ENCODE measurements around the gene GLI1. TPM values are rescaled to one million over a fixed set of nuclear protein-coding genes. Genes with fewer than 3 reads are reported as not detected.
"Not testable (repeated sequence)": the region's sequence is repeated elsewhere in the genome, so short reads cannot be mapped to it uniquely, and the experiment has no call there.

GLI1 gene
- total RNA-seq, 2 donors from 2014 or later = 1.7 to 11.5 TPM

- Histone ChIP-seq H3K4me1 (replicated peaks) (no peaks in the 10 kb centered on the region), H3K27me3 (replicated peaks; ENCODE audit: insufficient read depth) (no peaks in the 10 kb centered on the region), H3K9me3 (no peaks in the 10 kb centered on the region), H3K27ac (no peak overlapping the region), H3K4me3 (no peak overlapping the region), H3K36me3 (peaks cover 4 to 8% of the 10 kb centered on the region in 2 donors)
- DNase-seq (ENCODE audit: low spot score) = no peak
- TF ChIP-seq POLR2A (IDR thresholded peaks at IDR 0.05) (no peak), POLR2AphosphoS5 (IDR thresholded peaks at IDR 0.05) (no peak), CTCF (IDR thresholded peaks at IDR 0.05) (no peak)
- intact Hi-C loops (cut with DNase I) = no loop called here
Observed at GRCh38 chr12:57496822-57497221, 37.2 kb downstream of the GLI1 start.

GRCh38 chr12:57497223-57498131 lies 37.9 kb downstream of the GLI1 start:
- H3K36me3 ChIP-seq = peaks cover 4 to 8% of the 10 kb centered on the region in 2 donors
- no peak for DNase-seq (ENCODE audit: low spot score)
- WGBS = 93% methylated on average over 12 of the region's 12 CpGs
- H3K27me3 ChIP-seq (replicated peaks; ENCODE audit: insufficient read depth) = no peaks in the 10 kb centered on the region
- H3K4me3 ChIP-seq = no peak overlapping the region
- H3K9me3 ChIP-seq = no peaks in the 10 kb centered on the region
- no peak overlapping the region for H3K27ac ChIP-seq
- no peaks in the 10 kb centered on the region for H3K4me1 ChIP-seq (replicated peaks)
- no peak for TF ChIP-seq POLR2A (IDR thresholded peaks at IDR 0.05)
- intact Hi-C loops (cut with DNase I) = no loop called here

- Histone ChIP-seq H3K4me1 (replicated peaks) (no peaks in the 10 kb centered on the region), H3K9me3 (no peaks in the 10 kb centered on the region), H3K27ac (no peak overlapping the region), H3K36me3 (peaks cover 4 to 8% of the 10 kb centered on the region in 2 donors), H3K4me3 (no peak overlapping the region), H3K27me3 (replicated peaks; ENCODE audit: insufficient read depth) (no peaks in the 10 kb centered on the region)
- no peak for TF ChIP-seq POLR2AphosphoS5 (IDR thresholded peaks at IDR 0.05)
- no peak for TF ChIP-seq CTCF (IDR thresholded peaks at IDR 0.05)
- TF ChIP-seq POLR2A (IDR thresholded peaks at IDR 0.05) = no peak
- DNase-seq (ENCODE audit: low spot score) = no peak
- 78% methylated on average over 9 of the region's 9 CpGs for WGBS
- intact Hi-C loops (cut with DNase I) = no loop called here
Observed at GRCh38 chr12:57498132-57498502, 38.5 kb downstream of the GLI1 start.

- Histone ChIP-seq H3K27me3 (replicated peaks; ENCODE audit: insufficient read depth) (no peaks in the 10 kb centered on the region), H3K4me3 (no peak overlapping the region), H3K9me3 (no peaks in the 10 kb centered on the region), H3K36me3 (peaks cover 4 to 8% of the 10 kb centered on the region in 2 donors), H3K4me1 (replicated peaks) (no peaks in the 10 kb centered on the region), H3K27ac (no peak overlapping the region)
- no peak for DNase-seq (ENCODE audit: low spot score)
- intact Hi-C loops (cut with DNase I) = no loop called here
- WGBS = 89% methylated on average over 4 of the region's 4 CpGs
- no peak for TF ChIP-seq POLR2A (IDR thresholded peaks at IDR 0.05)
- TF ChIP-seq CTCF (IDR thresholded peaks at IDR 0.05) = no peak
- TF ChIP-seq POLR2AphosphoS5 (IDR thresholded peaks at IDR 0.05) = no peak
Observed at GRCh38 chr12:57498571-57498970, 39.0 kb downstream of the GLI1 start.

- Histone ChIP-seq H3K27ac (no peak overlapping the region), H3K4me3 (no peak overlapping the region), H3K9me3 (no peaks in the 10 kb centered on the region), H3K4me1 (replicated peaks) (no peaks in the 10 kb centered on the region), H3K27me3 (replicated peaks; ENCODE audit: insufficient read depth) (no peaks in the 10 kb centered on the region), H3K36me3 (peaks cover 7 to 8% of the 10 kb centered on the region in 2 donors)
- intact Hi-C loops (cut with DNase I) = no loop called here
- 94% methylated on average over 11 of the region's 11 CpGs for WGBS
- no peak for TF ChIP-seq POLR2A (IDR thresholded peaks at IDR 0.05)
- no peak for TF ChIP-seq CTCF (IDR thresholded peaks at IDR 0.05)
- no peak for TF ChIP-seq POLR2AphosphoS5 (IDR thresholded peaks at IDR 0.05)
- DNase-seq (ENCODE audit: low spot score) = no peak
Observed at GRCh38 chr12:57500213-57500612, 40.6 kb downstream of the GLI1 start.

GRCh38 chr12:57502311-57502969 lies 42.9 kb downstream of the GLI1 start:
- intact Hi-C loops (cut with DNase I); H3K27me3 ChIP-seq (replicated peaks; ENCODE audit: insufficient read depth); H3K4me1 ChIP-seq (replicated peaks); DNase-seq (ENCODE audit: low spot score); H3K4me3 ChIP-seq; H3K36me3 ChIP-seq; H3K27ac ChIP-seq; H3K9me3 ChIP-seq: not testable (repeated sequence)
- WGBS = 95% methylated on average over 22 of the region's 22 CpGs

- H3K4me1 ChIP-seq (replicated peaks); H3K27ac ChIP-seq; H3K4me3 ChIP-seq; H3K27me3 ChIP-seq (replicated peaks; ENCODE audit: insufficient read depth); intact Hi-C loops (cut with DNase I); H3K9me3 ChIP-seq; DNase-seq (ENCODE audit: low spot score); H3K36me3 ChIP-seq: not testable (repeated sequence)
- whole genome bisulfite sequencing = 74% methylated on average over 4 of the region's 4 CpGs
Observed at GRCh38 chr12:57506541-57506940, 47.0 kb downstream of the GLI1 start.

- H3K9me3 ChIP-seq; DNase-seq (ENCODE audit: low spot score); H3K4me1 ChIP-seq (replicated peaks); intact Hi-C loops (cut with DNase I); H3K27ac ChIP-seq; H3K27me3 ChIP-seq (replicated peaks; ENCODE audit: insufficient read depth); H3K4me3 ChIP-seq; H3K36me3 ChIP-seq: not testable (repeated sequence)
- 97% methylated on average over 7 of the region's 28 CpGs for WGBS
Observed at GRCh38 chr12:57507796-57508195, 48.2 kb downstream of the GLI1 start.

Data from prostate gland (tissue), 2 donors.